Gastroesophageal sphincter (tissue), 3 donors: ENCODE results near the gene RAD23B.

Source experiments
- CTCF ChIP-seq, 4 experiments: fragments of 200-600 bp in 2 of 4; fragments of 450-650 bp in 2 of 4; sonication (generic) in 1 of 4; IDR thresholded peaks; one replicate each; pipeline ENCODE4 v1.5.1; 2017 to 2019; ENCODE audit warnings: antibody characterized with exemption in 4 of 4, mild to moderate bottlenecking in 2 of 4, moderate library complexity in 2 of 4
- POLR2AphosphoS5 ChIP-seq: sonication (generic); formaldehyde crosslinking; IDR thresholded peaks from one replicate; pipeline ENCODE4 v1.6.1; 2017; ENCODE audit warnings: antibody characterized with exemption

GRCh38 chr9:107274096-107274495 lies 9.0 kb upstream of the RAD23B start:
- TF ChIP-seq CTCF (IDR thresholded peaks at IDR 0.05) (no peak), POLR2AphosphoS5 (no peak)
